Muscle layer of colon (tissue), 2 donors: Measurements from ENCODE around the gene FXYD4.

ENCODE experiments used
- H3K27ac ChIP-seq: one replicate; pipeline ENCODE4 v1.7.0; 2013; ENCODE audit warnings: low read depth, mild to moderate bottlenecking, low read length, moderate library complexity
- H3K27me3 ChIP-seq, 2 donors: one replicate each; pipeline ENCODE4 v1.7.0; 2013; ENCODE audit warnings: low read length in 2 of 2, mild to moderate bottlenecking in 2 of 2; ENCODE audit not compliant: insufficient read depth in 2 of 2, control insufficient read depth in 1 of 2
- H3K36me3 ChIP-seq: one replicate; pipeline ENCODE4 v1.7.0; 2013; ENCODE audit warnings: mild to moderate bottlenecking, low read length; ENCODE audit not compliant: insufficient read depth
- H3K4me1 ChIP-seq: one replicate; pipeline ENCODE4 v1.7.0; 2013; ENCODE audit warnings: mild to moderate bottlenecking, low read length; ENCODE audit not compliant: insufficient read depth
- H3K4me3 ChIP-seq, 2 donors: one replicate each; pipeline ENCODE4 v1.7.0; 2013; ENCODE audit warnings: low read length in 2 of 2, low read depth in 1 of 2, mild to moderate bottlenecking in 1 of 2, moderate library complexity in 1 of 2
- H3K9ac ChIP-seq: one replicate; pipeline ENCODE4 v1.7.0; 2013; ENCODE audit warnings: low read length
- H3K9me3 ChIP-seq: one replicate; pipeline ENCODE4 v1.7.0; 2013; ENCODE audit warnings: mild to moderate bottlenecking, low read length
- donor health status: abdominal sarcoma.
- donor health status: Adenocarcinoma of cecum.

The FXYD4 gene

GRCh38 chr10:43348511-43349312 lies 22.7 kb upstream of the FXYD4 start:
- Histone ChIP-seq H3K27me3 (no peaks in the 10 kb centered on the region), H3K27ac (no peak overlapping the region), H3K9me3 (no peaks in the 10 kb centered on the region), H3K36me3 (no peaks in the 10 kb centered on the region), H3K9ac (no peak overlapping the region), H3K4me3 (no peak overlapping the region), H3K4me1 (no peaks in the 10 kb centered on the region)

DNA sequence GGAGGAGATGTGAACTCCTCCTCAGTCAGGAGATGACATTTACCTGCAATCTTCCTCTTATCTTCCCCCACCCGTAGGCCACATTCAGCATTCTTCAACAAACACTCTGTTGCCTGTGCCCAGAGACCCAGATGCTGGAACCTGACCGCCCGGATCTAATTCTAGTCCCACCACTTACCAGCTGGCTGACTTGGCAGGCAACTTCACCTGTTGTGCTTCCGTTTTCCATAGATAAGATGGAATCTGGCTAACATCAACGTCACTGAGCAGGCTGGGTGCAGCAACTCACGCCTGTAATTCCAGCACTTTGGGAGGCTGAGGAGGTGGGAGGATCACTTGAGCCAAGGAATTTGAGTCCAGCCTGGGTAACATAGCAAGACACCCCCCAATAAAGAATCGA lies 21.3 kb upstream of the FXYD4 start:
- Histone ChIP-seq H3K4me1 (no peaks in the 10 kb centered on the region), H3K27ac (no peak overlapping the region), H3K4me3 (no peak overlapping the region), H3K36me3 (no peaks in the 10 kb centered on the region), H3K9ac (no peak overlapping the region), H3K9me3 (no peaks in the 10 kb centered on the region), H3K27me3 (no peaks in the 10 kb centered on the region)

GRCh38 chr10:43350686-43351085 lies 20.8 kb upstream of the FXYD4 start:
- Histone ChIP-seq H3K27ac (no peak overlapping the region), H3K27me3 (no peaks in the 10 kb centered on the region), H3K9ac (no peak overlapping the region), H3K9me3 (no peaks in the 10 kb centered on the region), H3K36me3 (no peaks in the 10 kb centered on the region), H3K4me1 (no peaks in the 10 kb centered on the region), H3K4me3 (no peak overlapping the region)

DNA sequence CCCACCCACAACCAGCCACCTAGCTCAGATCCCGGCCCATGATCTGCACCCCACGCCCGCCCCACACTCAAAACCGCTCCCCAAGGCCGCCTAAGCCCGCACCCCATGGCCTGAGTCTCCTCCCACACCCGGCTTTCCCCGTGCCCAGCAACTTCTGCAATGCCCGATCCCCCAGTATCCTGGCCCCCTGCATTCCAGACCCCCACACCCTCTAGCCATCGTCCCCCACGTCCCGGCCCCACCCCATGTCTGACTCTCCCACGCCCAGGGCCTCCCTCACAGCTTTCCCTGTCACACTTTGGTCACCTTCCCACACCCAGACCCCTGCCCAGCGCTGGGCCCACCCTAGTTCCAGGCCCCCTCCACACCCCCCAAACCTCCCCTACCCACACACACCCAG lies 20.1 kb upstream of the FXYD4 start:
- no peak overlapping the region for H3K27ac ChIP-seq
- H3K27me3 ChIP-seq: no peaks in the 10 kb centered on the region
- no peak overlapping the region for H3K4me3 ChIP-seq
- H3K36me3 ChIP-seq: no peaks in the 10 kb centered on the region
- no peaks in the 10 kb centered on the region for H3K9me3 ChIP-seq
- H3K9ac ChIP-seq: no peak overlapping the region
- no peaks in the 10 kb centered on the region for H3K4me1 ChIP-seq

GRCh38 chr10:43352951-43353350 lies 18.5 kb upstream of the FXYD4 start:
- Histone ChIP-seq H3K9ac (no peak overlapping the region), H3K36me3 (no peaks in the 10 kb centered on the region), H3K27ac (no peak overlapping the region), H3K9me3 (no peaks in the 10 kb centered on the region), H3K4me1 (no peaks in the 10 kb centered on the region), H3K27me3 (no peaks in the 10 kb centered on the region), H3K4me3 (no peak overlapping the region)

DNA sequence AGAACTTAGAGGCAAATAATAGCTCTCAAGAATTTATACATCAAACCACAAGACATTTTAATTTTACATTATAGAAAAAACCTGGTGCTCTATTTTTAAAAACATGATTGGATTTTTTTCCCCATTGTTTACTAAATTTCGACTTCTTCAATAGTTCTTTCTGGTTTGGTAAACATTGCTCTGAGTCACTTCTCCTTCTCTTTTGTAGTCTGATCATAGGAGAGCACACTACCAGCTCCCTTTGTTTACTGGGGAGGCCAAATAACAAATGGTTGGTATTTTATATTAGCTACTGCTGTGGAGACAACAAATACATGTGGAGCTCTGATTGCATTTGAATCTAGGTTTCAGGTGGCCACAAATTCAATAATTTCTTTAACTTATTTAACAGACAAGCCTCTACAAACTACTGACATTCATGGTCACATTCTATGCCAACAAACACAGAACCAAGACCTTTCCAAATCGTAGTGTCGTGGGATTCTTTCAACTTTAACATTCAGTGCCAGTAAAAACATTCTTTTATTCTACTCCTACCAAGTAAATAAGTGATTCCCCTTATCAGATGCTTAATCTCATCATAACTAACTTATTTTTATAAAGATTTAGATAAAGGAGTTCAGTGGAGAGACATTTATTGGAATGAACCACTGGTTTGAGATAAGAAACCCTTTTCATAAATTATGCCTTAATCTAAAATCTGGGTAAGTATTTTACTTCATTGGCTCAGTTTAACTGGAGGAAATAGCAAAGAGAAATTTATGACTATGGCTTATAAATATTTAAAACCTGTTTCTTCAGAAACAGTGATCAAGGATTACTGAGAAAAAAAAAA lies 17.7 kb upstream of the FXYD4 start:
- no peaks in the 10 kb centered on the region for H3K9me3 ChIP-seq
- no peak overlapping the region for H3K4me3 ChIP-seq
- H3K27me3 ChIP-seq: no peaks in the 10 kb centered on the region
- H3K4me1 ChIP-seq: no peaks in the 10 kb centered on the region
- H3K9ac ChIP-seq: no peak overlapping the region
- no peaks in the 10 kb centered on the region for H3K36me3 ChIP-seq
- no peak overlapping the region for H3K27ac ChIP-seq

DNA sequence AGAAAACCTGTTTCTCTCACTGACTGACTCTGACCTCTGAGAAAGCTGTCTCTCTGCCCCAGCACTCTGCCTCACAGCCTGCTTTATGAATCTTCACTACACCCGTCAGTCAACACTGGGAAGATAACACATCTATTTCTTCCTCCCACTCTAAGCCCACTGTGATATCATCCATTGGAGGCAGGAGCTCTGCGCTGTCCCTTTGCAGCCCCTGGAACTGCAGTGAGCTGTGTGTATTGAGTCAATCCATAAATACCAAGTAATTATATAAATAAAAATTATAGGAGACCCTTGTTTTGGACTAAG lies 17.2 kb upstream of the FXYD4 start:
- no peak overlapping the region for H3K27ac ChIP-seq
- H3K9me3 ChIP-seq: no peaks in the 10 kb centered on the region
- no peaks in the 10 kb centered on the region for H3K27me3 ChIP-seq
- no peak overlapping the region for H3K4me3 ChIP-seq
- H3K9ac ChIP-seq: no peak overlapping the region
- H3K36me3 ChIP-seq: no peaks in the 10 kb centered on the region
- H3K4me1 ChIP-seq: no peaks in the 10 kb centered on the region

GRCh38 chr10:43354879-43355380 lies 16.5 kb upstream of the FXYD4 start:
- Histone ChIP-seq H3K4me3 (no peak overlapping the region), H3K27me3 (no peaks in the 10 kb centered on the region), H3K9ac (no peak overlapping the region), H3K27ac (no peak overlapping the region), H3K9me3 (no peaks in the 10 kb centered on the region), H3K36me3 (no peaks in the 10 kb centered on the region), H3K4me1 (no peaks in the 10 kb centered on the region)

GRCh38 chr10:43355749-43356371 lies 15.6 kb upstream of the FXYD4 start:
- H3K27me3 ChIP-seq: no peaks in the 10 kb centered on the region

GRCh38 chr10:43360086-43360485 lies 11.3 kb upstream of the FXYD4 start:
- no peak overlapping the region for H3K9ac ChIP-seq
- H3K4me3 ChIP-seq: no peak overlapping the region
- H3K27ac ChIP-seq: no peak overlapping the region
- no peaks in the 10 kb centered on the region for H3K4me1 ChIP-seq
- H3K9me3 ChIP-seq: no peaks in the 10 kb centered on the region
- H3K27me3 ChIP-seq: no peaks in the 10 kb centered on the region
- H3K36me3 ChIP-seq: no peaks in the 10 kb centered on the region

More at GRCh38 chr10:43355749-43356371, 15.6 kb upstream of the FXYD4 start:
- Histone ChIP-seq H3K36me3 (no peaks in the 10 kb centered on the region), H3K9ac (no peak overlapping the region), H3K27ac (no peak overlapping the region), H3K4me3 (no peak overlapping the region), H3K4me1 (no peaks in the 10 kb centered on the region), H3K9me3 (no peaks in the 10 kb centered on the region)

DNA sequence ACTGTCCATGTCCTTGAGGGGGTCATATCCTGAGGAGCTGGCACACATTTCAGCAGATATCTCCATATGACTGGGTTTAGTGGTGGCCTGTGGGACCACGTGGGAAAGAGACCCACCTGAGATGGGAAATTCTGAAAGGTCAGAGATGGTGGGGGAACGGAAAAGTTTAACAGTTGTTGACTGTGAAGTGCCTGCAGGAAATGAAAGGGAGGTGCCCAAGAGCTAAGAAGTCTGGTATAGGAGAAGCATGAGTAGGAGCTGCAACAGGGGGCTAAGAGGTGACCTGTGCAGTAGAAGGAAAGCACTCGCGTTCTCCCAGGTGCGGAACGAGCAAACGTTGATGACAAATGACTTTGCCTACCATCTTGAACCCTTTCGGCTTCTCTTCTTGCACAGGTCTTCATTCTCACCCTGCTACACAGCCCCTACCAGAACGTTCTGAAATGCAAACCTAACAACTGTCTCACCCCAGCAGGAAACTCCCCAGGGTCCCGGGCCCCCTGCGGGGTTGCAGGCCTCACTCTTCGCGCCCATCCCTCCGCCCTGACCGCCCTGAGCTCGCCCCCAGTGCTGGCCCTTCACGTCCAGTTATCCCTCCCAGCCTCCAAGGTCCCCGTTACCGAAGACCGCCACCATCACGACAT lies 9.8 kb upstream of the FXYD4 start:
- Histone ChIP-seq H3K4me1 (no peaks in the 10 kb centered on the region), H3K9ac (no peak overlapping the region), H3K36me3 (no peaks in the 10 kb centered on the region), H3K9me3 (no peaks in the 10 kb centered on the region), H3K27ac (peak overlapping the region; percentile 49), H3K27me3 (no peaks in the 10 kb centered on the region), H3K4me3 (peak overlapping the region; percentile 64 to 74)
